GM23248 (cell line): ENCODE results near the gene PGBD5.

Experiments
- EZH2 ChIP-seq: fragments of 200-600 bp; sonication (generic); IDR thresholded peaks from 2 replicates; pipeline ENCODE4 v1.6.1; 2018; ENCODE audit warnings: antibody characterized with exemption, mild to moderate bottlenecking; ENCODE audit not compliant: insufficient read depth, poor library complexity, severe bottlenecking
- EZH2phosphoT487 ChIP-seq: fragments of 200-600 bp; sonication (generic); IDR thresholded peaks from 2 replicates; pipeline ENCODE4 v1.6.1; 2018; ENCODE audit warnings: antibody characterized with exemption, moderate library complexity, mild to moderate bottlenecking, low read depth; ENCODE audit not compliant: insufficient read depth

DNA sequence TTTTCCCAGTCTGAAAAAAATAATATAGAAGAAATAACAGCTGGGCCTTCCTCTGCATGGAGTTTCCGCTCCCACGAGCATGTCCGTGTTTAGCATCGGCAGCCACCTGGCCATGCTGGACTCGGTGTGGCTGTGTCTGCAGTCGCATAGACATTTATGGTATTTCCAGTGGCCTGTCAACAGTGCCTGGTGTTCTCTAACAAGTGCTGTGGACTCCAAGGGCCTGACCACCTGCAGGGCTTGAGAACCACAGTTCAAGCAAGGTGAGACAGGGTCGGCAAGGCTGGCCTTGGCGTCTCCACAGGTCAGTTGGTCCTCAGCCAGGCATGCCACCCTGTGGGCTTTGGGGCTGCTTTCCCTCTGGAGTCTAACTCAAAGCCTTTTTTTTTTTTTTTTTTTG lies 124.8 kb downstream of the PGBD5 start:
- TF ChIP-seq EZH2 (no peak), EZH2phosphoT487 (no peak)
